Gastrocnemius medialis (tissue), 4 donors: ENCODE data around the gene AP3S2.

Experiments
- POLR2A ChIP-seq, 2 donors: fragments of 450-650 bp; IDR thresholded peaks; one replicate each; pipeline ENCODE4 v1.6.1; 2017; ENCODE audit warnings: antibody characterized with exemption in 2 of 2, mild to moderate bottlenecking in 2 of 2, moderate library complexity in 2 of 2
- TF ChIP-seq, protein P1 (sequence below), 5 experiments: fragments of 450-650 bp in 3 of 5; fragments of 200-600 bp in 2 of 5; sonication (generic) in 2 of 5; IDR thresholded peaks in 4 of 5; conservative IDR thresholded peaks in 1 of 5; 1 replicate in 4 of 5; 2 replicates in 1 of 5; pipeline ENCODE4 v1.5.1; 2016 to 2019; ENCODE audit warnings: antibody characterized with exemption in 5 of 5, mild to moderate bottlenecking in 3 of 5, moderate library complexity in 3 of 5

DNA sequence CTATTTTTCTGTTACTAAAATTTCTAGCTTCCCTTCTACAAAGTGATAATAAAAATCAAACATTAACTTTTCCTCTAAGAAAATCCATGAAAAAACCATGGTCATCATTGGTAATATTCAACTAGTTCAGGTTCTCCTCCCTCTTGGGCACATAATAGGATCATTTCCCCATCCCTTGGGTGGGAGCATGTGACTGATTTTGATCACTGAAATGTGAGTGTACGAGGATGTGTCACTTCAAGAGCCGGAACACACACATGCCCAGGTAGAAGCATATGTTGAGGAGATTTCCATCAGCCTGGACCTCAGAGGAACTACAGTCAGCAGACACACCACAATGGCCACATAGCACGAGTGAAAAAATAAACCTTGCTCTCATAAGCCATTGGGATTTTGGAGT, 36.1 kb downstream of the AP3S2 start:
- TF ChIP-seq, protein P1, sequence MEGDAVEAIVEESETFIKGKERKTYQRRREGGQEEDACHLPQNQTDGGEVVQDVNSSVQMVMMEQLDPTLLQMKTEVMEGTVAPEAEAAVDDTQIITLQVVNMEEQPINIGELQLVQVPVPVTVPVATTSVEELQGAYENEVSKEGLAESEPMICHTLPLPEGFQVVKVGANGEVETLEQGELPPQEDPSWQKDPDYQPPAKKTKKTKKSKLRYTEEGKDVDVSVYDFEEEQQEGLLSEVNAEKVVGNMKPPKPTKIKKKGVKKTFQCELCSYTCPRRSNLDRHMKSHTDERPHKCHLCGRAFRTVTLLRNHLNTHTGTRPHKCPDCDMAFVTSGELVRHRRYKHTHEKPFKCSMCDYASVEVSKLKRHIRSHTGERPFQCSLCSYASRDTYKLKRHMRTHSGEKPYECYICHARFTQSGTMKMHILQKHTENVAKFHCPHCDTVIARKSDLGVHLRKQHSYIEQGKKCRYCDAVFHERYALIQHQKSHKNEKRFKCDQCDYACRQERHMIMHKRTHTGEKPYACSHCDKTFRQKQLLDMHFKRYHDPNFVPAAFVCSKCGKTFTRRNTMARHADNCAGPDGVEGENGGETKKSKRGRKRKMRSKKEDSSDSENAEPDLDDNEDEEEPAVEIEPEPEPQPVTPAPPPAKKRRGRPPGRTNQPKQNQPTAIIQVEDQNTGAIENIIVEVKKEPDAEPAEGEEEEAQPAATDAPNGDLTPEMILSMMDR (IDR thresholded peaks at IDR 0.05 in 4 of 5, conservative IDR thresholded peaks at IDR 0.05 in 1 of 5), result no peak
- no peak for TF ChIP-seq POLR2A (IDR thresholded peaks at IDR 0.05)
